Right atrium auricular region (tissue), 2 donors: ENCODE measurements around the gene SF3B1. TPM values are rescaled to one million over a fixed set of nuclear protein-coding genes. Genes with fewer than 3 reads are reported as not detected.

ENCODE experiments used
- DNase-seq: peaks from one replicate; pipeline ENCODE4 v3.0.0-alpha.2; 2019; ENCODE audit warnings: low spot score
- H3K27ac ChIP-seq, 2 donors: fragments of 200-600 bp; sonication (generic); 1 replicate in 1 of 2; 2 replicates in 1 of 2; pipeline ENCODE4 v1.5.1; 2016 to 2019
- H3K27me3 ChIP-seq, 2 donors: fragments of 200-600 bp; sonication (generic); one replicate each; pipeline versions ENCODE4 v1.5.1 to v1.6.0; 2017 to 2019
- H3K36me3 ChIP-seq: fragments of 200-600 bp; sonication (generic); one replicate; pipeline ENCODE4 v1.5.1; 2016
- H3K4me1 ChIP-seq, 2 donors: fragments of 200-600 bp; sonication (generic); one replicate each; pipeline versions ENCODE4 v1.5.1 to v1.6.0; 2017 to 2019
- H3K4me3 ChIP-seq, 2 donors: fragments of 200-600 bp; sonication (generic); 1 replicate in 1 of 2; 2 replicates in 1 of 2; pipeline ENCODE4 v1.5.1; 2017 to 2019; ENCODE audit warnings: mild to moderate bottlenecking in 1 of 2, moderate library complexity in 1 of 2
- H3K9me3 ChIP-seq, 2 donors: fragments of 200-600 bp; sonication (generic); one replicate each; pipeline ENCODE4 v1.5.1; 2019
- total RNA-seq, 2 donors: library from RNA; depleted of rRNA; stranded (reverse); fragments of >200 nt; gene quantifications; one replicate each; pipeline ENCODE4 v1.1.0, GENCODE V29; 2016
- TF ChIP-seq, protein P1 (sequence below), 2 donors: fragments of 200-600 bp; sonication (generic); IDR thresholded peaks; one replicate each; pipeline ENCODE4 v1.5.1; 2019; ENCODE audit warnings: antibody characterized with exemption in 2 of 2

Gene SF3B1
- total RNA-seq, 2 donors from 2014 or later, result 103 to 128 TPM

DNA sequence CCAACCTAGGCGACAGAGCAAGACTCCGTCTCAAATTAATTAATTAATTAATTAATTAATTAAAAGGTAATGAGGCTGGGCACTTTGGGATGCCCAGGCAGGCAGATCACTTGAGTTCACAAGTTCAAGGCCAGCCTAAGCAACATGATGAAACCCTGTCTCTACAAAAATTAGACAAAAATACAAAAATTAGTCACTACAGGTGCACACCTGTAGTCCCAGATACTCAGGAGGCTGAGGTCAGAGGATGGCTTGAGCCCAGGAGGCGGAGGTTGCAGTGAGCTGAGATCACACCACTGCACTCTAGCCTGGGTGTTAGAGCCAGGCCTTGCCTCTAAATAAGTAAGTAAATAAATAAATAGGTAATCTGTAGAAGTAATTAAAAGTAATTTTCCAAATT is 6.8 kb downstream of the SF3B1 start:
- Histone ChIP-seq H3K36me3 (peaks cover 1% of the 10 kb centered on the region), H3K27me3 (no peaks in the 10 kb centered on the region), H3K4me1 (peaks cover 0 to 89% of the 10 kb centered on the region in 2 donors), H3K4me3 (no peak overlapping the region), H3K9me3 (no peaks in the 10 kb centered on the region), H3K27ac (no peak overlapping the region)
- TF ChIP-seq, protein P1, sequence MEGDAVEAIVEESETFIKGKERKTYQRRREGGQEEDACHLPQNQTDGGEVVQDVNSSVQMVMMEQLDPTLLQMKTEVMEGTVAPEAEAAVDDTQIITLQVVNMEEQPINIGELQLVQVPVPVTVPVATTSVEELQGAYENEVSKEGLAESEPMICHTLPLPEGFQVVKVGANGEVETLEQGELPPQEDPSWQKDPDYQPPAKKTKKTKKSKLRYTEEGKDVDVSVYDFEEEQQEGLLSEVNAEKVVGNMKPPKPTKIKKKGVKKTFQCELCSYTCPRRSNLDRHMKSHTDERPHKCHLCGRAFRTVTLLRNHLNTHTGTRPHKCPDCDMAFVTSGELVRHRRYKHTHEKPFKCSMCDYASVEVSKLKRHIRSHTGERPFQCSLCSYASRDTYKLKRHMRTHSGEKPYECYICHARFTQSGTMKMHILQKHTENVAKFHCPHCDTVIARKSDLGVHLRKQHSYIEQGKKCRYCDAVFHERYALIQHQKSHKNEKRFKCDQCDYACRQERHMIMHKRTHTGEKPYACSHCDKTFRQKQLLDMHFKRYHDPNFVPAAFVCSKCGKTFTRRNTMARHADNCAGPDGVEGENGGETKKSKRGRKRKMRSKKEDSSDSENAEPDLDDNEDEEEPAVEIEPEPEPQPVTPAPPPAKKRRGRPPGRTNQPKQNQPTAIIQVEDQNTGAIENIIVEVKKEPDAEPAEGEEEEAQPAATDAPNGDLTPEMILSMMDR (IDR thresholded peaks at IDR 0.05), result no peak
- DNase-seq, result no peak

DNA sequence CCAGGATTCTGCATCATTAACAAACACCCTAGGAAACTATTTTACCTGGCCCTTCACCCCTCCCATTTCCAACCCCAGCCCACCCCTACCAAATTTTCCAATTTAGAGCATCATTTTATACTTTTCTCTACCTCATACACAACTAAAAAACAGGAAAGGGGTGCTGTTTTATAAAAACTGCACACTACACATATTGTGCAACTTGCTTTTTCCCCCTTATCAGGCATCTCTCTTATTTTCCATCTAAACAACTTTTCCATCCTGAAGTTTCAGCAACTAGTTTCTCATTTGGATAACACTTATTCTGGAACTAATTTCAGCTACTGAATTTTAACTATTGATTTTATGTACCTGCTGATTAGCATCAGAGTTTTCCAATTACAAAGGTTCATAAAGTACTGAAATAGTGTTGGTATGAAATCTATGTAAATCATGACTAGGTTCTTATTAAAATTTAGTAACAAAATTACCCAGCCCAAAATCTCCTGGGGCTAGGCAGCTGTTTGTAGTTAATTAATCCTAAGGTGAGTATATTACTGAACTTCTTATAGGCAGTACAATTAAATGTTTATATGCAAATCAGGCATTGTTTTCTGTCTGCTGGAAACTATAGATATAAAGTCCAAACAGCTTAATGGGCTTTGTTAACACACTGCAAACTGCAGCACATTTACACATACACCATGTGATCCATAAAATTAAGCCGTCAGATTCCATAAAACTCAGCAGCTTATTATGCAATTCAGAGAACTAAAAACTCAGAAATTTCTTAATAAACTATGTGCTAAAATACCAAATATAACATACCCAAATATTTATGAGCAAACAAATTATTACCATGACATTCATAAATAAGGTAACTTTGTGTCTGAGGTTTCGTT is 7.9 kb downstream of the SF3B1 start:
- DNase-seq, result no peak
- H3K9me3 ChIP-seq, result no peaks in the 10 kb centered on the region
- H3K36me3 ChIP-seq, result peaks cover 12% of the 10 kb centered on the region
- peaks cover 0 to 82% of the 10 kb centered on the region in 2 donors for H3K4me1 ChIP-seq
- TF ChIP-seq, protein P1 (IDR thresholded peaks at IDR 0.05), result no peak
- no peak overlapping the region for H3K27ac ChIP-seq
- H3K27me3 ChIP-seq, result no peaks in the 10 kb centered on the region
- H3K4me3 ChIP-seq, result no peak overlapping the region

DNA sequence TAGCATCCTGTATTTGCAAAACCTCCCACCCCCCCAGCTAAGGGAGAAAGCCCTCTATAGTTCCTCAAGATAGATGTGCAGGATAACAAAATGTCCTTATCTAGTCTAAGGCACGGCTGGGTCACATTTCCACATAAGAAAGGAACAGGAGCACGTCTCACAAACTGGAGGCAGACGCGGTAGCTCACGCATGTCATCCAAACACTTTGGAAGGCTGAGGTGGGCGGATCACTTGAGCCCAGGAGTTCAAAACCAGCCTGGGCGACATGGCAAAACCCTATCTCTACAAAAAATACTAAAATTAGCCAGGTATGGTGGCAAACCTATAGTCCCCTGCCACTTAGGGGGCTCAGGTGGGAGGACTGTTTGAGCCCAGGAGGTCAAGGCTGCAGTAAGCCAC is 9.3 kb downstream of the SF3B1 start:
- Histone ChIP-seq H3K36me3 (peaks cover 21% of the 10 kb centered on the region), H3K27me3 (no peaks in the 10 kb centered on the region), H3K27ac (no peak overlapping the region), H3K4me1 (peaks cover 0 to 74% of the 10 kb centered on the region in 2 donors), H3K4me3 (no peak overlapping the region), H3K9me3 (no peaks in the 10 kb centered on the region)
- TF ChIP-seq, protein P1 (IDR thresholded peaks at IDR 0.05), result no peak
- no peak for DNase-seq

DNA sequence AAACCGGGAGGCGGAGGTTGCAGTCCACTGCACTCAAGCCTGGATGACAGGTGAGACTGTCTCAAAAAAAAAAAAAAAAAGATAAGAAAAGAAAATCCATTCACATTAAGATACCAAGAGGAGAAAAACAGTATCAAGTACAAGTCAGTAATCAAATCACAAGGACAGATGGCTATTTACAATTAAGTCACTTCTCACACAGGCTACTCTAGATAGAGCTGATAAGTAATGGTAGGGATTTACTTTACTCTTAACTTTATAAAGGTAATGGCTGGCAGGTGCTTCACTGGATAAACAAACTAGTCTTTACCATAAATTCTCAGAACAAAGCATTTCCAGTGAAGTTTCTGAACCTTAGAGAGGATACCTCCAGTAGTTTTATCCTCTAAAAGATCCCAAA is 11.5 kb downstream of the SF3B1 start:
- TF ChIP-seq, protein P1 (IDR thresholded peaks at IDR 0.05), result no peak
- H3K4me1 ChIP-seq, result peaks cover 0 to 56% of the 10 kb centered on the region in 2 donors
- peaks cover 44% of the 10 kb centered on the region for H3K36me3 ChIP-seq

DNA sequence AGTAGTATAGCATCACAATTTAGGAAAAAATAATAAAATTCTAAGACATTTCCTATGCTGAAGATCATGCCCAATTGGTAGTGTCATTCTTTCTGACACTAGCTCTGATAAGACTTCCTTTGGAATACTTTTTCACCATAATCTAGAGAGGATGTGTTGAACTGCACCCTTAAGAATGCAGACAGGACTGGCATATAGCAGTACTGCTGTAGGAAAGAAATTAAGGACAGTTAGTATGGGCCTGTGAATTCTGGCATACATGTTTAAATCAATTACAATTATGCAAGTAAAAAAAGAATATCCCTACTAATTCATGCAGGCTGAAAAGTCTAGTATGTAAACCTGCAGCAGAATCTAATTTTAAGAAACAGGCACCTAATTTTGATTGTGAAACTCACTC is 15.4 kb downstream of the SF3B1 start:
- TF ChIP-seq, protein P1 (IDR thresholded peaks at IDR 0.05), result no peak
- Histone ChIP-seq H3K4me1 (peaks cover 0 to 18% of the 10 kb centered on the region in 2 donors), H3K9me3 (no peaks in the 10 kb centered on the region), H3K4me3 (no peak overlapping the region), H3K27me3 (no peaks in the 10 kb centered on the region), H3K36me3 (peaks cover 82% of the 10 kb centered on the region), H3K27ac (no peak overlapping the region)
- DNase-seq, result no peak

More for the DNA sequence above, 11.5 kb downstream of the SF3B1 start:
- Histone ChIP-seq H3K27ac (no peak overlapping the region), H3K27me3 (no peaks in the 10 kb centered on the region), H3K4me3 (no peak overlapping the region), H3K9me3 (no peaks in the 10 kb centered on the region)
- DNase-seq, result no peak
